Adipocyte (in vitro differentiated cells): ENCODE data around the gene TMED10.

ENCODE experiments used
- DNase-seq: peaks from one replicate; pipeline ENCODE4 v3.0.0-alpha.2; 2015; ENCODE audit warnings: low read depth
- H3K27me3 ChIP-seq: replicated peaks from 2 replicates; pipeline ENCODE4 v1.7.0; 2013; ENCODE audit warnings: mild to moderate bottlenecking, low read length, moderate library complexity; ENCODE audit not compliant: control insufficient read depth, insufficient read depth
- H3K36me3 ChIP-seq: 2 replicates; pipeline ENCODE4 v1.7.0; 2013; ENCODE audit warnings: low read length, mild to moderate bottlenecking, moderate library complexity; ENCODE audit not compliant: control insufficient read depth, insufficient read depth, severe bottlenecking
- H3K4me1 ChIP-seq: 2 replicates; pipeline ENCODE4 v1.7.0; 2013; ENCODE audit warnings: mild to moderate bottlenecking, low read length, moderate library complexity; ENCODE audit not compliant: control insufficient read depth, insufficient read depth
- H3K4me3 ChIP-seq: 2 replicates; pipeline ENCODE4 v1.7.0; 2013; ENCODE audit warnings: mild to moderate bottlenecking, low read length, moderate library complexity
- H3K9ac ChIP-seq: 2 replicates; pipeline ENCODE4 v1.7.0; 2013; ENCODE audit warnings: mild to moderate bottlenecking, low read length, moderate library complexity
- H3K9me3 ChIP-seq: 2 replicates; pipeline ENCODE4 v1.7.0; 2013; ENCODE audit warnings: mild to moderate bottlenecking, low read length, moderate library complexity; ENCODE audit not compliant: control insufficient read depth

TMED10 gene

DNA sequence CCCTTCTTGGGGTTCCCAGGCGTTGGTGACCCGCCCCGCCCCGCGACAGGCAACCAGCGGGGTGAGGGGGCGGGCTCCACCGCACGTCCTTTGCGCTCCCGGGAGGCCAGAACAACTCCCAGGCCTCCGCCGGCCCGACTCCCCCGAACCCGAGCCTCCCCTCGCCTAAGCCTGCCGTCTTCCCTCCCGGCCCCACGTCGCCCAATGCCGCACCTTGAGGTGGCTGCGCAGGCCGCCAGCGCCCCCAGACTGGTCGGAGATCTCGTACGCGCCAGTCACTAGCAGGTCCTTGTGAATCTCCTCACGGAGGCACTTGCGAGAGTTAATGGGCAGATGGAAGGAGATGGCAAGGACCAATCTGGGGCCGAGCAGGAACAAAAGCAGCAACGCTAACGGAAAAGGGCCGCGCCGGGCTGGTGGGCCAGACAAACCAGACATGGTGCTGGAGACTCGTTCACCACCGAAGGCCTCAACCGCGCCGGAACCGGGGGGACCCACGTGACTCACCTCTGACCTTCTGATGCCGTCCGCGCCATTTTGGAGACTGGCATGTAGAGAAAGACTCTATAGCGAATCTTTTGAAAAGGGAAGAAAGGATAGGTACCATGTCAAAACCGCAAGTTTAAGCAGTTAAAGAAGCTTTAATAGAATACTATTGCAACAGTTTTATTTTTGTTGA, at the start of gene TMED10:
TMED10 (minus strand) TSS at position 471 of the 679 bp plus-strand sequence; CDS start at position 438, 33 bp downstream.
- peaks cover 22% of the 10 kb centered on the region for H3K4me1 ChIP-seq
- H3K36me3 ChIP-seq, result no peaks in the 10 kb centered on the region
- no peaks in the 10 kb centered on the region for H3K9me3 ChIP-seq
- peak within 1 kb of the TSS; percentile 99 for H3K4me3 ChIP-seq
- peak within 1 kb of the TSS; percentile 98 for H3K9ac ChIP-seq
- DNase-seq, result peak; percentile 94
- no peaks in the 10 kb centered on the region for H3K27me3 ChIP-seq

DNA sequence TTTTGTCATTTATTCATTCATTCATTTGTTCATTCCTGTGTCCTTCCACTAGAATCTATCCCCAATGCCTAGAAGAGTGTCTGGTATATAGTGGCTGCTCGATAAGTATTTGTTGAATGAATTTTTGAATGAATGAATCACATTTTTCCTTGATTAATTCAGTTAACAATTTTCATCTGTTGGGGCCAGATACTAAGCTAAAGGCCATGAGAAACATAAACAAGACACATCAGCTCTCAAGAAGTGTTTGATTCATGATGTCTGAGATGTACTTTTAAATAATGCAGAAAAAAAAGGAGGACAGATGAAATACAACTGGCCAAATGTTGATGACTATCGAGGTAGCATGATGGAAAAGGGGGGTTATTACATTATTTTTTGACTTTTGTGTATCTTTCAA, 48.1 kb upstream of the TMED10 start:
- H3K36me3 ChIP-seq, result no peaks in the 10 kb centered on the region
- no peak overlapping the region for H3K4me3 ChIP-seq
- peak; percentile 18 for DNase-seq
- no peak overlapping the region for H3K9ac ChIP-seq
- H3K9me3 ChIP-seq, result no peaks in the 10 kb centered on the region
- peaks cover 3% of the 10 kb centered on the region for H3K27me3 ChIP-seq
- H3K4me1 ChIP-seq, result peaks cover 6% of the 10 kb centered on the region

DNA sequence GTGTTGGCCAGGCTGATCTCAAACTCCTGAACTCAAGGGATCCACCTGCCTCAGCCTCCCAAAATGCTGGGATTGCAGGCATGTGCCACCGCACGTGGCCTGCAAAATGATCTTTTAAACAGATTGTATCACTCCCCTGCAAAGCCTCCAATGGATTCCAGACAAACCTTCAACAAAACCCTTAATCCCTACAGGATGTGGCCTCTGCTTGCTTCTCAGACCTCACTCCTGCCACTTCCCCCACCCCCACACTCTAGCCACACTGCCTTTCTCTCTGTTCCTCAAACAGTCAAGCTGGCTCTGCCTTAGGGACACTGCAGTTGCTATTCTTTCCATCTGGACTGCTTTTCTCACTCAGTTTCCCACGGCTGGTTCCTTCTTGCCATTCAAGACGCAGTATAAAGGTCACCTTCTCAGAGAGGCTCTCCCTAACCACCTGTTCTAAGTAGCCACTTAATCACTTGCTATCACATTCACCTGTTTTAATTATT, 47.3 kb upstream of the TMED10 start:
- Histone ChIP-seq H3K36me3 (no peaks in the 10 kb centered on the region), H3K4me1 (peaks cover 6% of the 10 kb centered on the region), H3K27me3 (no peaks in the 10 kb centered on the region), H3K4me3 (no peak overlapping the region), H3K9me3 (no peaks in the 10 kb centered on the region), H3K9ac (no peak overlapping the region)
- peak; percentile 62 for DNase-seq

GRCh38 chr14:75222208-75222701, 45.8 kb upstream of the TMED10 start:
- Histone ChIP-seq H3K4me1 (peaks cover 11% of the 10 kb centered on the region), H3K4me3 (no peak overlapping the region), H3K9me3 (no peaks in the 10 kb centered on the region), H3K36me3 (no peaks in the 10 kb centered on the region), H3K27me3 (no peaks in the 10 kb centered on the region), H3K9ac (no peak overlapping the region)
- peak; percentile 71 for DNase-seq

DNA sequence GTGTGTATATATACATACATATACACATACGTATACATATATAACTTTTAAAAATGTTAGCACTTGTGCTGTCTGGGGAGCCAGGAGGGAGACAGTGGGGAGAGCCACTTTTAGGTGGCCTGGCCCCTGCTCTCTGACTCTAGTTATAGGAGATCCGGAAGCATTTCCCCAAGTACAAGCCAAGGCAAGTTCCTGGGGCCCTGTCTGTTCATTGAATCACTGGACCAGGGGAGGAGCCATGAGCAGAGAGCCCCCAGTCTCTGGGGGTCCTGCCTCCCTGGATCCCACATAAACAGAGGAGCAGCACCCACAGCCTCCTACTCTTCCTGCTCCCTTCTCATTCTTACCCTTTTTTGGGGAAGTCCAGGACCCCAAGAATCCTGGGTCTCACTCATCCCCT, 45.4 kb upstream of the TMED10 start:
- no peak for DNase-seq
- no peaks in the 10 kb centered on the region for H3K9me3 ChIP-seq
- no peak overlapping the region for H3K9ac ChIP-seq
- no peak overlapping the region for H3K4me3 ChIP-seq
- H3K27me3 ChIP-seq, result no peaks in the 10 kb centered on the region
- no peaks in the 10 kb centered on the region for H3K36me3 ChIP-seq
- H3K4me1 ChIP-seq, result peaks cover 11% of the 10 kb centered on the region

DNA sequence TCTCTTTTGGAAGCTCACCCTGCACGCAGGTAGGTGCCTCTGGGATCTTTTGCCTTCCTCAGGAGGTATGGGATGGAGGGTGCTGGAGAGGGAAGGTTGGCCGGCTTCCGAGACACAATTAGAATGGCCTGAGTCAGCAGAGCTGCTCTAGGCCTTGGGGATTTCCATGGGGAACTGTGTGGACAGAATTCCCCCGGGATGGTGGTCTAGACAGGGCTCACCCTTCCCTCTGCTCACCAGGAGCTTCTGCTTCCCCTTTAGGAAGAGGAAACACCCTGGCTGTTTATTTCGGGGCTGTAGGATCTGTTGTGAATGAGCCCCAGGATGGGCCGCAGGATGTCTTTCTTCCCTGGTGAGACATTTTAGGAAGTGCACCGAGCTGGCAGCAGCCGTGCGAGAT, 43.7 kb upstream of the TMED10 start:
- DNase-seq, result no peak

DNA sequence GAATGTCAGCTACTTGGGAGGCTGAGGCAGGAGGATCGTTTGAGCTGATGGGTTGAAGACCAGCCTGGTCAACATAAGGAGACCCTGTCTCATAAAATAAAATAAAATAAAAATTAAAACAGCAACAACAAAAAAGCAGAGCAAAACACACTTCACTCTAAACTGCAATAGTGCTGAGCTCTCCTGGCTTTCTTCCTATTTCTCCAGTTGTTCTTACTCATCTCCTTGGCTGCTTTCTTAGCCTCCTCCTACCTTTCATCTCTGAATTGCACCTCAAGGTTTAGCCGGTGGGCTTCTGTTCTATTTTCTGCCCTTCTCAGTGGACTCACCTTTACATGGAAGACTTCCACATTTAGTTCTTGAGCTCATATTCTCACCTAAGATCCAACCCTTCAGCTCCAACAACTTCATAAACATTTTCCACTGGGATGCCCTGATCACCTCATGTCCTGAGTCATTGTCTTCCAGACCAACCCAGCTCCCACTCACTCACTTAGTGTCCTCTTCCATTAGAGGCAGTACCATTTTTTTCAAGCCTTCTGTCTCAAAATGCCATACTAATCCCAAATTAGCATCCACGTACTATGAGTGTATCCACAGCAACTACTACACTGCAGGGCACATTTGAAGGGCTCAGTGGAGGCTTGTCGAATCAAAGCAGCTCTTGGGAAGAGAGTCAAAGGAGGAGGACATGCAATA, 41.2 kb upstream of the TMED10 start:
- peaks cover 11% of the 10 kb centered on the region for H3K4me1 ChIP-seq
- no peak overlapping the region for H3K9ac ChIP-seq
- H3K36me3 ChIP-seq, result no peaks in the 10 kb centered on the region
- H3K27me3 ChIP-seq, result no peaks in the 10 kb centered on the region
- no peak overlapping the region for H3K4me3 ChIP-seq
- no peaks in the 10 kb centered on the region for H3K9me3 ChIP-seq
- no peak for DNase-seq

More for the DNA sequence above, 43.7 kb upstream of the TMED10 start:
- H3K27me3 ChIP-seq, result no peaks in the 10 kb centered on the region
- H3K36me3 ChIP-seq, result no peaks in the 10 kb centered on the region
- peaks cover 11% of the 10 kb centered on the region for H3K4me1 ChIP-seq
- H3K9ac ChIP-seq, result no peak overlapping the region
- no peak overlapping the region for H3K4me3 ChIP-seq
- no peaks in the 10 kb centered on the region for H3K9me3 ChIP-seq

- H3K4me3 ChIP-seq, result no peak overlapping the region
- no peaks in the 10 kb centered on the region for H3K27me3 ChIP-seq
- peaks cover 5% of the 10 kb centered on the region for H3K4me1 ChIP-seq
- no peaks in the 10 kb centered on the region for H3K9me3 ChIP-seq
- H3K36me3 ChIP-seq, result no peaks in the 10 kb centered on the region
- DNase-seq, result no peak
- no peak overlapping the region for H3K9ac ChIP-seq
Observed at GRCh38 chr14:75216427-75217006, 40.1 kb upstream of the TMED10 start.

DNA sequence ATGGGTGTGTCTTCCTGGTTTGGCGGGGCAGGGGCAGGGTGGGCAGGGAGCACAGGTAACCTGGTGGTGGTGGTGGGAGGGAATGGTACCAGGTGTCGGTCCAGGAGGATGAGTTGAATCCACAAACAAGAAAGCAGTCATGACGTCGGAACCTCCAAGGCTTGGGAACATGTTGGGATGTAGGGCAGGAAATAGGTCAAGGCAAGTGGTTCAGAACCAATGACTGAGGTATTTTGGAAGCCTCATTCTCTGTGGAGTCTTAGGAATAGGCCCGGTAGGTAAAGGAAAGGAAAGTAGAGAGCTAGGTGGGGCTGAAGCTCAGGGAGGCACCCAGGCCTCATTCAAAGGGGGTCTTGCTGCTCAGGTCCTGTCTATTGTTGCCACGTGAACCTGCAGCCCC, 39.1 kb upstream of the TMED10 start:
- H3K9me3 ChIP-seq, result no peaks in the 10 kb centered on the region
- no peak for DNase-seq
- H3K4me1 ChIP-seq, result peaks cover 5% of the 10 kb centered on the region
- H3K4me3 ChIP-seq, result no peak overlapping the region
- no peak overlapping the region for H3K9ac ChIP-seq
- H3K36me3 ChIP-seq, result no peaks in the 10 kb centered on the region
- H3K27me3 ChIP-seq, result no peaks in the 10 kb centered on the region

DNA sequence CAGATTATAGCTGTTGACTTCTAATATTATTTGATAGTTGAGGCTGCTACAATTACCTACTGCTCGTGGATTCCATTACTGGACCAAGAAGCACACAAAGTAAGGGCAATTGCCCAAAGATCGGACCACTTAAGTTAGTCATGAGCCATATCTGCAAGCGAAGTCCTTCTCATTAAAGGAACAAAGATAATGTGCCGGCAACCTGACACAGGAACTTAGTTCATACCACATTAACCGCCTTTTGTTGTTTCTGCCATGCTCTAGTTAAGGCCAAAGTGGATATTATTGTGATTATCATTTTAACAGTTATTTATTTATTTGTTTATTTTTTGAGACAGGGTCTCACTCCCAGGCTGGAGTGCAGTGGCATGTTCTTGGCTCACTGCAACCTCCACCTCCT, 38.1 kb upstream of the TMED10 start:
- H3K4me1 ChIP-seq, result peaks cover 5% of the 10 kb centered on the region
- H3K9ac ChIP-seq, result no peak overlapping the region
- no peak overlapping the region for H3K4me3 ChIP-seq
- no peaks in the 10 kb centered on the region for H3K36me3 ChIP-seq
- H3K27me3 ChIP-seq, result no peaks in the 10 kb centered on the region
- no peaks in the 10 kb centered on the region for H3K9me3 ChIP-seq
- no peak for DNase-seq

DNA sequence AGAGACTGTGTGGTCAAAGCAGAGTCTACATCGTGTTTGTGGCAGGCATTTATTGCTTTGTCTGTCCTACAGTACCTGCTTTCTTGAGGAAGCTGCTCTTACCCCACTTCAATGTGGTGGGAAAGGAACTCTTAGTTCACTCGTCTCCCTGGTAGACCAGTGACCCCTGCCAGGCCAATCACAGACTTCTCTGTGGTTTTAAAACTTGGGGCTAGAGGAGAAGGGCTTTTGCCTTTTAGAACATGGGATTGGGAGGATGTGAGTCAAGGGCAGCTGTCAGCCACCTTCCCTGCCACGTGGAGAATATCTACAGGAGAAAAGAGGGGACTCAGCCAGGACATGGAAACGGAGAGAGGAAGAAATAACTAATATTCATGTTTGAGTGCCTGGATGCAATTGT, 36.8 kb upstream of the TMED10 start:
- Histone ChIP-seq H3K4me3 (no peak overlapping the region), H3K4me1 (peaks cover 5% of the 10 kb centered on the region), H3K36me3 (no peaks in the 10 kb centered on the region), H3K9ac (no peak overlapping the region), H3K9me3 (no peaks in the 10 kb centered on the region), H3K27me3 (no peaks in the 10 kb centered on the region)
- no peak for DNase-seq
